ENCODE results near the gene S1PR4. TPM values are rescaled to one million over a fixed set of nuclear protein-coding genes. Genes with fewer than 3 reads are reported as not detected.
"Not testable (repeated sequence)": the region's sequence is repeated elsewhere in the genome, so short reads cannot be mapped to it uniquely, and the experiment has no call there.

The S1PR4 gene
- total and polyA plus RNA-seq, 7 experiments from 2014 or later, result 61.0 to 589 (median 213) TPM

GRCh38 chr19:3221576-3221975 lies 43.0 kb downstream of the S1PR4 start:
- H3K27me3 ChIP-seq (ENCODE audit: control insufficient read depth in 2 of 2, insufficient read depth in 2 of 2, low read length in 2 of 2); H3K4me1 ChIP-seq (ENCODE audit: control insufficient read depth in 2 of 2, insufficient read depth in 2 of 2, low read length in 2 of 2); H3K27ac Mint-ChIP-seq; H3K27ac ChIP-seq (ENCODE audit: low read depth, low read length); H3K36me3 ChIP-seq (ENCODE audit: control insufficient read depth in 2 of 3, insufficient read depth in 3 of 3, low read length in 3 of 3); CTCF ChIA-PET; POLR2A ChIA-PET; H3K9me3 ChIP-seq (ENCODE audit: control insufficient read depth in 2 of 3, low read length in 3 of 3); H3K4me1 Mint-ChIP-seq; intact Hi-C loops (cut with micrococcal nuclease); H3K4me3 Mint-ChIP-seq; ATAC-seq; H3K36me3 Mint-ChIP-seq; H3K9me3 Mint-ChIP-seq; DNase-seq; H3K4me3 ChIP-seq (ENCODE audit: low read length): not testable (repeated sequence)
- H3K27me3 Mint-ChIP-seq, result peaks cover 3 to 20% (median 10%) of the 10 kb centered on the region in 5 donors

GRCh38 chr19:3222709-3223108 lies 44.1 kb downstream of the S1PR4 start:
- Mint-ChIP-seq H3K4me1 (peaks cover 0 to 5% (median 0%) of the 10 kb centered on the region in 7 donors), H3K27ac (no peak overlapping the region), H3K9me3 (no peaks in the 10 kb centered on the region), H3K36me3 (no peaks in the 10 kb centered on the region), H3K27me3 (peaks cover 10 to 27% (median 15%) of the 10 kb centered on the region in 5 donors), H3K4me3 (peak overlapping the region in 2 of 10 donors; percentile 20 to 49)
- Histone ChIP-seq H3K4me3 (ENCODE audit: low read length) (no peak overlapping the region), H3K36me3 (ENCODE audit: control insufficient read depth in 2 of 3, insufficient read depth in 3 of 3, low read length in 3 of 3) (no peaks in the 10 kb centered on the region), H3K4me1 (ENCODE audit: control insufficient read depth in 2 of 2, insufficient read depth in 2 of 2, low read length in 2 of 2) (no peaks in the 10 kb centered on the region), H3K9me3 (ENCODE audit: control insufficient read depth in 2 of 3, low read length in 3 of 3) (no peaks in the 10 kb centered on the region), H3K27ac (ENCODE audit: low read depth, low read length) (no peak overlapping the region), H3K27me3 (ENCODE audit: control insufficient read depth in 2 of 2, insufficient read depth in 2 of 2, low read length in 2 of 2) (no peaks in the 10 kb centered on the region)
- ATAC-seq (no peak), DNase-seq (no peak)
- intact Hi-C loops (cut with micrococcal nuclease), result no loop called here
- CTCF ChIA-PET, result interaction anchor here (0.6 kb wide), 2 partner anchors 112 to 1053 kb away, joined by 3 to 4 read pairs; no protein-coding TSS in a partner anchor
- POLR2A ChIA-PET, result interaction anchor here (0.5 kb wide), 1 partner anchor 230 kb away, joined by 3 read pairs; no protein-coding TSS in a partner anchor

- DNase-seq, result peak in 8 of 9 donors; percentile 44 to 72 (median 58)
- Mint-ChIP-seq H3K9me3 (no peaks in the 10 kb centered on the region), H3K27me3 (peaks cover 15 to 41% (median 19%) of the 10 kb centered on the region in 5 donors), H3K36me3 (no peaks in the 10 kb centered on the region), H3K4me3 (peak within 1 kb of the TSS in 9 of 10 donors; percentile 30 to 75 (median 47)), H3K4me1 (peaks cover 0 to 6% (median 0%) of the 10 kb centered on the region in 7 donors), H3K27ac (peak within 1 kb of the TSS in 1 of 9 donors; percentile 31)
- H3K9me3 ChIP-seq (ENCODE audit: control insufficient read depth in 2 of 3, low read length in 3 of 3), result no peaks in the 10 kb centered on the region
- H3K4me3 ChIP-seq (ENCODE audit: low read length), result no peak within 1 kb of the TSS
- H3K36me3 ChIP-seq (ENCODE audit: control insufficient read depth in 2 of 3, insufficient read depth in 3 of 3, low read length in 3 of 3), result no peaks in the 10 kb centered on the region
- ATAC-seq, result peak; percentile 90
- intact Hi-C loops (cut with micrococcal nuclease), result loop anchor here in 1 of 2 donors (2.0 kb wide), 1 partner anchor 26 kb away; no protein-coding TSS in a partner anchor
- ChIA-PET CTCF (interaction anchor here (1.2 to 1.5 kb wide), 2 partner anchors 13 to 83 kb away, joined by 3 read pairs; no protein-coding TSS in a partner anchor), POLR2A (interaction anchor here (0.7 kb wide), 1 partner anchor 34 kb away, joined by 5 read pairs; no protein-coding TSS in a partner anchor)
- no peaks in the 10 kb centered on the region for H3K27me3 ChIP-seq (ENCODE audit: control insufficient read depth in 2 of 2, insufficient read depth in 2 of 2, low read length in 2 of 2)
- H3K4me1 ChIP-seq (ENCODE audit: control insufficient read depth in 2 of 2, insufficient read depth in 2 of 2, low read length in 2 of 2), result no peaks in the 10 kb centered on the region
- no peak within 1 kb of the TSS for H3K27ac ChIP-seq (ENCODE audit: low read depth, low read length)
Observed at GRCh38 chr19:3224346-3225168, 46.0 kb downstream of the S1PR4 start, which contains the start of gene CELF5. Gene CELF5, plus strand, starts transcription at chr19:3224661. Its CDS starts 79 bp downstream, at chr19:3224740.

- H3K4me3 Mint-ChIP-seq, result peak overlapping the region in 4 of 10 donors; percentile 19 to 32 (median 30)
- CTCF ChIA-PET, result interaction anchor here (1.5 kb wide), 1 partner anchor 82 kb away, joined by 3 read pairs; no protein-coding TSS in a partner anchor
Observed at GRCh38 chr19:3225169-3225485, 46.6 kb downstream of the S1PR4 start.

DNA sequence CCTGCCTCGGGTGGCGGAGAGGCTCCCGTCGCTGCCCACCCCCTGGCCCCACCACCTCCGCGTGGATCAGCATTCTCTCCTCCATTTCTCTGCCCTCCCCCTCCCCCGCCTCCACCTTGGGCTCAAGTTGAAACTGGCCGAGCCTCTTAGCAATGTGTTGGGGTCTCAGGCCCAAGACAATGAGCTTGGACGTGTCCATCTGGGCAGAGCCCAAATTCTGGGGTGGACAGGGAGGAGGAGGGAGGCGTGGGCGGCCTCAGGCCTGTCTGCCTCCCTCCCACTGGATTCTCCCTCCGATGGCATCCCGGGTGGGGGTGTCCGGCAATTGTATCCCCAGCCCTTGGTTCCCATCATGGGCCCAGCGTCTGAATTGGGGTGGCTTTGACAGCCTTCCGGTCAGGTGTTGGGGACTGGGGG lies 47.1 kb downstream of the S1PR4 start:
- Mint-ChIP-seq H3K36me3 (no peaks in the 10 kb centered on the region), H3K4me1 (peaks cover 0 to 5% (median 0%) of the 10 kb centered on the region in 7 donors), H3K9me3 (no peaks in the 10 kb centered on the region), H3K27me3 (peaks cover 15 to 43% (median 19%) of the 10 kb centered on the region in 5 donors), H3K27ac (no peak overlapping the region), H3K4me3 (peak overlapping the region in 1 of 10 donors; percentile 30)
- POLR2A ChIA-PET, result no interaction called here
- H3K36me3 ChIP-seq (ENCODE audit: control insufficient read depth in 2 of 3, insufficient read depth in 3 of 3, low read length in 3 of 3), result no peaks in the 10 kb centered on the region
- DNase-seq, result no peak
- no peaks in the 10 kb centered on the region for H3K27me3 ChIP-seq (ENCODE audit: control insufficient read depth in 2 of 2, insufficient read depth in 2 of 2, low read length in 2 of 2)
- ATAC-seq, result no peak
- no peak overlapping the region for H3K4me3 ChIP-seq (ENCODE audit: low read length)
- H3K9me3 ChIP-seq (ENCODE audit: control insufficient read depth in 2 of 3, low read length in 3 of 3), result no peaks in the 10 kb centered on the region
- H3K27ac ChIP-seq (ENCODE audit: low read depth, low read length), result no peak overlapping the region
- no peaks in the 10 kb centered on the region for H3K4me1 ChIP-seq (ENCODE audit: control insufficient read depth in 2 of 2, insufficient read depth in 2 of 2, low read length in 2 of 2)
- intact Hi-C loops (cut with micrococcal nuclease), result loop anchor here in 1 of 2 donors (2.0 kb wide), 1 partner anchor 25 kb away; no protein-coding TSS in a partner anchor
- CTCF ChIA-PET, result interaction anchor here (0.6 kb wide), 1 partner anchor 36 kb away, joined by 3 read pairs; no protein-coding TSS in a partner anchor

More at GRCh38 chr19:3225169-3225485, 46.6 kb downstream of the S1PR4 start:
- Mint-ChIP-seq H3K27me3 (peaks cover 15 to 43% (median 19%) of the 10 kb centered on the region in 5 donors), H3K36me3 (no peaks in the 10 kb centered on the region), H3K27ac (no peak overlapping the region), H3K4me1 (peaks cover 0 to 5% (median 0%) of the 10 kb centered on the region in 7 donors), H3K9me3 (no peaks in the 10 kb centered on the region)
- DNase-seq (no peak), ATAC-seq (no peak)
- no peak overlapping the region for H3K27ac ChIP-seq (ENCODE audit: low read depth, low read length)
- intact Hi-C loops (cut with micrococcal nuclease), result loop anchor here in 1 of 2 donors (2.0 kb wide), 1 partner anchor 26 kb away; no protein-coding TSS in a partner anchor
- POLR2A ChIA-PET, result no interaction called here
- H3K36me3 ChIP-seq (ENCODE audit: control insufficient read depth in 2 of 3, insufficient read depth in 3 of 3, low read length in 3 of 3), result no peaks in the 10 kb centered on the region
- no peaks in the 10 kb centered on the region for H3K4me1 ChIP-seq (ENCODE audit: control insufficient read depth in 2 of 2, insufficient read depth in 2 of 2, low read length in 2 of 2)
- no peak overlapping the region for H3K4me3 ChIP-seq (ENCODE audit: low read length)
- H3K9me3 ChIP-seq (ENCODE audit: control insufficient read depth in 2 of 3, low read length in 3 of 3), result no peaks in the 10 kb centered on the region
- H3K27me3 ChIP-seq (ENCODE audit: control insufficient read depth in 2 of 2, insufficient read depth in 2 of 2, low read length in 2 of 2), result no peaks in the 10 kb centered on the region

DNA sequence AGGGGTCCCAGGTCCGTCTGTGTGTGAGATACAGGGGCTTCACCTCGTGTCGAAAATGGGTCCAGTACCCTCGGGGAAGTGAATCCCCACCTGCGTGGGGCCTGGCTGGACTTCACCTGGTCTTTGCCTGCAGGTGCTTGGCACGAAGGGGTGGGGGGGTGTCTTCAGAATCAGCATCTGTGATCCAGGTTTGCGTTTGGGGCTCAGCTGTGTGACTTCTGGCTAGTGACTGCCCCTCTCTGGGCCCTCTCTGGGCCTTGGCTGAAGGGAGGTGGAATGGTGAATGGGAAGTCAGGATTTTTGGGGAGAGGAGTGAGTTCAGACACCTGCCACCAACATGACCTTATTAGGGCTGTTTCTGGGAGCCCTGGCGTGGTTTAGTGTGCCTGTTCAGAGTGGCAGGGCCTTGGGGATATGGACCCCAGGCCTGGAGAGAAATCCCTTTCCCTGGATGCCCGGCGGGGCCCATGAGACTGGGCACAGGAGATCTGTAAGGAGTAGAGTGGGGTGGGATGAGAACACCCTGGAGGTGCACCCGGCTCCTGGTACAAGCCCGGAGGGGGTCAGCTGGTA lies 48.6 kb downstream of the S1PR4 start:
- POLR2A ChIA-PET, result no interaction called here
- intact Hi-C loops (cut with micrococcal nuclease), result no loop called here
- H3K27me3 ChIP-seq (ENCODE audit: control insufficient read depth in 2 of 2, insufficient read depth in 2 of 2, low read length in 2 of 2), result no peaks in the 10 kb centered on the region

More for the DNA sequence above, 48.6 kb downstream of the S1PR4 start:
- Histone ChIP-seq H3K27ac (ENCODE audit: low read depth, low read length) (no peak overlapping the region), H3K36me3 (ENCODE audit: control insufficient read depth in 2 of 3, insufficient read depth in 3 of 3, low read length in 3 of 3) (no peaks in the 10 kb centered on the region), H3K4me3 (ENCODE audit: low read length) (no peak overlapping the region), H3K4me1 (ENCODE audit: control insufficient read depth in 2 of 2, insufficient read depth in 2 of 2, low read length in 2 of 2) (no peaks in the 10 kb centered on the region), H3K9me3 (ENCODE audit: control insufficient read depth in 2 of 3, low read length in 3 of 3) (no peaks in the 10 kb centered on the region)
- DNase-seq, result no peak
- H3K4me1 Mint-ChIP-seq, result peaks cover 0 to 5% (median 0%) of the 10 kb centered on the region in 7 donors
- H3K27me3 Mint-ChIP-seq, result peaks cover 15 to 43% (median 19%) of the 10 kb centered on the region in 5 donors
- H3K27ac Mint-ChIP-seq, result no peak overlapping the region
- H3K9me3 Mint-ChIP-seq, result peaks cover 0 to 2% (median 0%) of the 10 kb centered on the region in 11 donors
- CTCF ChIA-PET, result no interaction called here
- ATAC-seq, result no peak
- H3K36me3 Mint-ChIP-seq, result no peaks in the 10 kb centered on the region
- H3K4me3 Mint-ChIP-seq, result no peak overlapping the region

All from naive thymus-derived CD4-positive, alpha-beta T cell (primary cell).